ENCODE data around the gene ZNF185. TPM values are rescaled to one million over a fixed set of nuclear protein-coding genes. Genes with fewer than 3 reads are reported as not detected.

ZNF185 gene
- total and polyA plus RNA-seq, 2 donors (not counting 3 experiments of a cell fraction or from before 2014, with no cell fraction given): 18.7 to 31.6 TPM

- Histone ChIP-seq H3K4me3 (replicated peaks in 1 of 3; ENCODE audit: insufficient read depth in 1 of 3, low read depth in 1 of 3, low read length in 3 of 3) (no peak overlapping the region), H3K27ac (ENCODE audit: insufficient read depth, low read depth, low read length) (no peak overlapping the region), H3K27me3 (ENCODE audit: control insufficient read depth in 2 of 2, insufficient read depth in 2 of 2, low read length in 2 of 2) (no peaks in the 10 kb centered on the region), H2AFZ (ENCODE audit: low read depth, low read length) (no peak overlapping the region), H3K9me3 (replicated peaks; ENCODE audit: control insufficient read depth, insufficient read depth, low read length) (no peaks in the 10 kb centered on the region), H4K20me1 (replicated peaks; ENCODE audit: control insufficient read depth, extremely low read depth, insufficient read depth, low read length) (no peaks in the 10 kb centered on the region), H3K4me1 (ENCODE audit: control insufficient read depth, extremely low read depth, insufficient read depth, low read length) (peaks cover 14% of the 10 kb centered on the region), H3K36me3 (ENCODE audit: control insufficient read depth in 2 of 2, extremely low read depth in 1 of 2, insufficient read depth in 2 of 2, low read length in 2 of 2) (no peaks in the 10 kb centered on the region), H3K4me2 (ENCODE audit: insufficient read depth, low read length) (no peak overlapping the region), H3K9me1 (replicated peaks; ENCODE audit: control insufficient read depth, extremely low read depth, insufficient read depth, low read length) (no peaks in the 10 kb centered on the region), H3K9ac (replicated peaks; ENCODE audit: extremely low read depth, insufficient read depth, low read length) (no peak overlapping the region), H3K79me2 (ENCODE audit: control insufficient read depth, insufficient read depth, low read length) (no peaks in the 10 kb centered on the region)
- no TSS peak for BruUV-seq (replicated peaks)
- no peak for FAIRE-seq
- no peak for DNase-seq (ENCODE audit: low read depth, low spot score)
- intact Hi-C loops (cut with micrococcal nuclease): no loop called here
- TF ChIP-seq GATA2 (IDR thresholded peaks at IDR 0.05; ENCODE audit: insufficient read depth, insufficient read length, low read depth, low read length): no peak
- TF ChIP-seq FOS (IDR thresholded peaks at IDR 0.05; ENCODE audit: borderline replicate concordance, insufficient read depth, low read length): no peak
- TF ChIP-seq MAX (IDR thresholded peaks at IDR 0.05; ENCODE audit: insufficient read depth, insufficient read length): no peak
- no peak for TF ChIP-seq CTCF (IDR thresholded peaks at IDR 0.05; ENCODE audit: extremely low read depth in 1 of 2, insufficient read depth in 1 of 2, low read depth in 1 of 2, low read length in 2 of 2)
- TF ChIP-seq MYC (IDR thresholded peaks at IDR 0.05; ENCODE audit: low read depth, low read length): no peak
- no peak for TF ChIP-seq EZH2 (IDR thresholded peaks at IDR 0.05; ENCODE audit: borderline replicate concordance, low read depth, low read length, severe bottlenecking)
- ChIA-PET POLR2A (no interaction called here), CTCF (no interaction called here)
- dilution Hi-C loops (cut with MboI; ENCODE audit: extremely low pct_ligation_motif_present, low sequenced_read_pairs): no loop called here
Observed at GRCh38 chrX:152946681-152947080, 48.8 kb downstream of the ZNF185 start.

Other genes starting within 250 kb of the ZNF185 start
- gene MAGEA3, start 199.3 kb upstream of the ZNF185 start, total RNA-seq: not detected in 2 replicates
- not detected in 2 replicates for gene MAGEA3, start 199.3 kb upstream of the ZNF185 start, polyA plus RNA-seq
- not detected in 2 replicates for gene CSAG2, start 188.8 kb upstream of the ZNF185 start, total RNA-seq
- gene CSAG2, start 188.8 kb upstream of the ZNF185 start, polyA plus RNA-seq: not detected in 2 replicates
- gene MAGEA2B, start 183.4 kb upstream of the ZNF185 start, total RNA-seq: not detected in 2 replicates
- gene MAGEA2B, start 183.4 kb upstream of the ZNF185 start, polyA plus RNA-seq: not detected in 2 replicates
- gene CSAG1, start 164.3 kb upstream of the ZNF185 start, total RNA-seq: not detected in 2 replicates
- not detected in 2 replicates for gene CSAG1, start 164.3 kb upstream of the ZNF185 start, polyA plus RNA-seq
- gene MAGEA12, start 164.3 kb upstream of the ZNF185 start, total RNA-seq: not detected in 2 replicates
- gene MAGEA12, start 164.3 kb upstream of the ZNF185 start, polyA plus RNA-seq: not detected in 2 replicates
- gene MAGEA2, start 144.2 kb upstream of the ZNF185 start, total RNA-seq: not detected in 2 replicates
- gene MAGEA2, start 144.2 kb upstream of the ZNF185 start, polyA plus RNA-seq: not detected in 2 replicates
- gene CSAG3, start 138.8 kb upstream of the ZNF185 start, total RNA-seq: not detected in 2 replicates
- gene CSAG3, start 138.8 kb upstream of the ZNF185 start, polyA plus RNA-seq: not detected in 2 replicates
- gene MAGEA6, start 128.4 kb upstream of the ZNF185 start, total RNA-seq: not detected in 2 replicates
- gene MAGEA6, start 128.4 kb upstream of the ZNF185 start, polyA plus RNA-seq: not detected in 2 replicates
- 28.2 and 28.6 TPM in 2 replicates for gene CETN2, start 67.3 kb upstream of the ZNF185 start, total RNA-seq
- gene CETN2, start 67.3 kb upstream of the ZNF185 start, polyA plus RNA-seq: 15.1 and 15.4 TPM in 2 replicates
- gene NSDHL, start 67.0 kb upstream of the ZNF185 start, total RNA-seq: 40.0 and 43.4 TPM in 2 replicates
- 43.7 and 44.5 TPM in 2 replicates for gene NSDHL, start 67.0 kb upstream of the ZNF185 start, polyA plus RNA-seq
- not detected in 2 replicates for gene PNMA5, start 96.0 kb downstream of the ZNF185 start, total RNA-seq
- not detected in 2 replicates for gene PNMA5, start 96.0 kb downstream of the ZNF185 start, polyA plus RNA-seq
- gene PNMA3, start 158.4 kb downstream of the ZNF185 start, total RNA-seq: not detected in 2 replicates
- gene PNMA3, start 158.4 kb downstream of the ZNF185 start, polyA plus RNA-seq: not detected in 2 replicates
- 1.3 and 1.8 TPM in 2 replicates for gene PNMA6A, start 174.4 kb downstream of the ZNF185 start, total RNA-seq
- 1.2 and 1.4 TPM in 2 replicates for gene PNMA6A, start 174.4 kb downstream of the ZNF185 start, polyA plus RNA-seq

All from endothelial cell of umbilical vein (primary cell).